ENCODE data around the gene SH3GL1.

Gene SH3GL1

DNA sequence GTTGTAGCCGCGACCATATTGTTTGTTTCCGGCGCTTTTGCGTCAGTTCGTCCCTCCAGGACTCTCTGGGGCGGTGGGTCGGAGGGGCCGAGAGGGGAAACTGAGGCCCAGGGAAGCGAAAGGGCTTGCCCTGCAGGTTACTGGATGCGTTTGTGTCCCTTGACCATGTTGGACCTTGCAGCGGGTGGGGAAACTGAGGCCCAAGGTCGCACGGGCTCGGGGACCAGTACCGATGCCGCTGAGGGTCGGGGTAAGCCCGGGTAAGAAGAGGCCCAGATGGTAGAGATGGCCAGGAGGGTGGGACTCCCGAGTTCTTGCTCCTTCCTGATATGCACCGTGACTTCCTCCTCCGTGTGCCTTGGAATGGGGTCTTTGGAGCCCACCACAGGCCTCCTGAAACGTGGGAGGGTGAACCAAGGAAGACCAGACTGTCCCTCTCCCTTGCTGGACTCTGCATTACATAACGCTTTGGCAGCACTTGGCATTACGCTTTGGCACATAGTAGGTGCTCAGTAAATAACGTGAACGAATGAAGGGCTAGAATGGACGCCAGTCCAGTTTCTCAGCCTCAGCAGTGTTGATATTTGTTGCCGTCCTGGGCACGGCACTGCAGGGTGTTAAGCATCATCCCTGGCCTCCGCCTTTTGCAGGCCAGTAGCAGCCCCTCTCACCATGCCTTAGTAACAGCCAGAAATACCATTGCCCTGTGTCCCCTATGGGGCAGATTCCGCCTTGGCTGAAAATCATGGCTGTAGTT, 2.8 kb upstream of the SH3GL1 start:
- H3K4me3 ChIP-seq (ENCODE audit: low read depth, low read length), result peak overlapping the region; percentile 90
- no peak for DNase-seq (ENCODE audit: low read depth)

DNA sequence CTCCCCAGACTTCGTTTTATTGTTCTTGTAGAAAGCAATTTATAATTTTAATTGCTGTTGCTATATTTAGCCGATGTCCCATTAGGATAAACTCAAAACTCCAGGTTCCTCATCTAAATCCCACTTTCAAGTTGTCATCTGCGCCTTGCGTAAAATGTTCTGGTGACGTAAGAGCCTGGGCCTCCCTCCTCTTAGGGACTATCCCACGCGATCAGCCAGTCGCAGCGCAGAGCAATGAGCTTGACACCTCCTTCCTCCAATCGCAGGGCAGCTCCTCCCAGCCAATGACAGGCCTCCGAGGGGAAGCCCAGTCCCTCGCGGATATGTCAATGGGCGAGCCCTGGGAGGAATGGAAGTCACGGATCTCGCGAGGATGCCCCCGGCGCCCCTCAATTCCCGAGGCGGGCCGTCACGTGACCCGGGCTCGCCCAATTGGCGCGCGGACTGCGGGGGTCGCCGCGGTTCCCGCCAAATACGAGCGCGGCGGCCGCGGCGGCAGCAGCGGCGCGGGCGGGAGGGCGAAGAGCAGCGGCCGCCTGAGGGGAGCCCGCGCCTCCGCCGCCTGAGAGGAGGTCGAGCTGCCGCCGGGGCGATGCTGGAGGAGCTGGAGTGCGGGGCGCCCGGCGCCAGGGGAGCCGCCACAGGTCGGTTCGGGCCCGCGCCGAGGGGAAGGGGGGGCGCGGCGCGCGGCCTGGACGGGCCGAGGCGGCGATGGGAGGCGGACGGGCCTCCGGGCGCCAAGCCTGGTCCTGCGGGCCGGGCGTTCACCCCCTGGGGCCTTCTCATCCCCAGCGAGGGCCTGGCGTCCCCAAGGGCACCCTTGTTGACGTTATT, 2.0 kb upstream of the SH3GL1 start, which contains the start of gene CHAF1A:
Gene CHAF1A (plus strand): TSS at position 470 of the 834 bp plus-strand sequence. CDS start 123 bp downstream, at position 593.
- peak; percentile 100 for DNase-seq (ENCODE audit: low read depth)

DNA sequence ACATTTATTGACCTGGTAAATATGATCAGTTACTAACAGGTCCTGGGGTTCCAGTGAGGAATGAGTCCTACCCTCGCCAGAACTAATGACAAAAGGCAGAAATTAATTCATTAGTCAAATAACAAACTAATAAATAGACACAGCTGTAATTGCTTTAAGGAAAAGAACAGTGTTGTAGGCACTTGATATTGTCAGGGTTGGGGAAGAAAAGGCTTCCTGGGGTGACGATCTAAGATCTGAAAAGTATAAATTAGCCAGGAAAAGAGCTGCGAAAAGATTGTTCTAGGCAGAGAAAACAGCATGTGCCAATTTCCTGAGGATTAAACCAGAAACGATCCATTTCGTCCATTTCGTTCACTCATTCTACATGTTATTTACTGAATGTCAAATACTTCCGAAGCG, 1.4 kb upstream of the SH3GL1 start:
- H3K4me3 ChIP-seq (ENCODE audit: low read depth, low read length), result peak overlapping the region; percentile 47
- DNase-seq (ENCODE audit: low read depth), result no peak

More for the DNA sequence above, 2.0 kb upstream of the SH3GL1 start, which contains the start of gene CHAF1A:
- peak within 1 kb of the TSS; percentile 90 for H3K4me3 ChIP-seq (ENCODE audit: low read depth, low read length)

DNA sequence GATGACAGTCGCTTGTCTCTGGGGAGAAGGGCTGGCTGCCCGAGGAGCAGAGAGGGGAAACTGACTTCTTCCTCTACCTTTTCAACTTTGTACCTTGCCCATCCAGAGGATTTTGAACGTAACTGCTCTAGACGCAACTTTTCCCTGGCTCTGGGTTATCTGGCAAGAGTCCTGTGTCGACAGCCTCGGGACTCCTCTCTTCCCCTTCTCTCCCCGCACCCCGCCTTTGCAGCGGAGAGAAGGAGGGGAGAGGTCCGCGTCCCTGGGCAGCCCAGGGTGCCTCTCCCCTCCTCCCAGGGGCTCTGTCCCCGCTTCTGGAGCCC, 574 bp downstream of the SH3GL1 start:
- H3K4me3 ChIP-seq (ENCODE audit: low read depth, low read length), result peak overlapping the region; percentile 97
- no peak for DNase-seq (ENCODE audit: low read depth)

DNA sequence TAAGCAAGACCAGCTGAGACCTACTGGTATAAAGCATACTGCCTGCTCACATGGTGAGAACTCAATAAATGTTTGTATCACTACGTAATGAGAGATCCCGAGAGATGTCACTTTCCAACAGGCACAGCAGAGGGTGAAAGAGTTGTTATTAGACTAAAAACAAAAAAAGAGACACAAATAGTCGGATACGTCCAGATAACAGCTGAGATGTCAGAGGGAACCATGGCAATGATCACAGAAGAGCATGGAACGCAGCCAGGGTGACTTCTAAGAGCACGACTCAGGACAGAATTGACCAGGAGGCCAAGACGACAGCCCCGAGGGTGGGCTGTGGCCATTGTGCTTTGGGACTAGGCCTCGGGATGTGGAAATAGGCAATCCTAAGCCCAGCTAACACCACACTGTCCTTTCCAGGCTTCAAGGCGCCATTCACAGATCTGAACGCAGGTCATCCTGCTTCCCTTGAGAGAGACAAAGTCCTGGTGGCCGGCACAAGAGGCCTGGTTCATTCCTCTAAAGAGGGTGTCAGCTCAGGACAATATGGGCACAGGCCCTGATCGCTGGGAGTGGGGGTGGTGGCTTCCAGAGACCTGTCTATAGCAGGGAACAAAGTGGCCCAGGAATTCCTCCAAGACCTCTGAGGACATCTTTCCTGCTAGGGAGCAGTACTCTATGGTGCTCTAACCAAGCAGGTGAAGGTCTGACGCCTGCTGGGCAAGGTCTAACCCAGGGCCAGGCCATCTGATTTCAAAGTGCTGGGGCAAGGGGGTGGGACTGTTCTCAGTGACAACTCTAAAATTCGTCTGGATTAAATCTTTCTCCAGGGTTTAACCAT, 3.2 kb downstream of the SH3GL1 start:
- H3K4me3 ChIP-seq (ENCODE audit: low read depth, low read length), result no peak overlapping the region
- no peak for DNase-seq (ENCODE audit: low read depth)

DNA sequence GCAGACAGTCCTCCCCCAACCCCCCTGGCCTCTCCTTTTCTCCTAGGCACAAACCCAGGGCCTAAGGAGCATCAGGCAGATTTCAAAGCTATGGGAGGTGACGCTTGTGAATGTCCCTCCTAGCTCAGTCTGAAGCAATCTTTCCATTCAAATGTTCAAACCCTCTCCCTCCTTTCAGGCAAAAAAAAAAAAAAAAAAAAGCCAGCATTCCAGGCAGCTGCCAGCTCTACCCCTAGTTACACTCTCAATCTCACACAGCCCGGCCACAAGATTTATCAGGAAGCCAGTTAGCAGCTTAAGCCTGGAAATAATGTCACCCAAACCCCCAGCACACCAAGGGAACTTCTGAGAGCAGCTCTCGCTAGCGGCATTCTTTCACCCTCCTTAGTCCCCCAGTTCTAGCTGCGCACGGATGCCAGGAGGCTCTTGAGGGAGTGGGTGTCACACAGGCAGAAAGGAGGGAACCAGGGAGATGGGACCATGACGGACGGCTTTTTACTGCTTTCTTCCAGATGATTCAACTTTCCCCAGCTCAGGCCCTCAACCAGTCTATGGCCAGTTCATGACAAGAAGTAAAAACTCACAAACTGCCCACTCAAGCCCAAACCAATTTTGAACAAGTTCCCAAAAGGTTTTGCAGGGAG, 6.3 kb downstream of the SH3GL1 start:
- H3K4me3 ChIP-seq (ENCODE audit: low read depth, low read length), result no peak overlapping the region
- no peak for DNase-seq (ENCODE audit: low read depth)

DNA sequence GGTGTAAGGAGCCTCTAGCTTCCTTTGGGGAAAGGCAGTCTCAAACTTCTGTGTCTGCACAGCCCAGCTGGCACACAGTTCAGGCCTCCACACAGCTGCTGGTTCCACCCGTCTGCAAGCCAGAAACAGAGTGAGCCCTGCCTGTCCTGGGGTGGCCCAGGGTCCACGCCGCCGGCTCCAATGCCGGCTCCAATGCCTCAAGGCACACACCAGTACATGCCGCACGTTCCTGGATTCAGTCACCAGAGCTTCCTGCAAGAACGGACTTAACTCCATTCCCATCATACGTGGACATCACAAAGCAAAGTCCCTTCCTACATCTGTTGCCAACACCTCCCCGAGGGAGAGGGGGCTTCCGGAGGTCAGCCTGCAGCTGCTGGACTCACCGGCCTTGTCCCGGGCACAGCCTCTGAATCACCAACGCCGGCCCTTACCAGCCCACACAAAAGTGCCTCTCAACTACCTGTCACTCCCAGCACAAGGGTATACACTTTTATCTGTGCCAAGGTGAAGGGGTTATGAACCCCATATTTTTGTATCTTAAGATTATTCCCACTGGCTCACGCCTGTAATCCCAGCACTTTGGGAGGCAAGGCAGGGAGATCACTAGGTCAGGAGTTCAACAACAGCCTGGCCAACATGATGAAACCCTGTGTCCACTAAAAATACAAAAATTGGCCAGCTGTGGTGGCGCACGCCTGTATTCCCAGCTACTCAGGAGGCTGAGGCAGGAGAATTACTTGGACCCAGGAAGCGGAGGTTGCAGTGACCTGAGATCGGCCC, 8.5 kb downstream of the SH3GL1 start:
- H3K4me3 ChIP-seq (ENCODE audit: low read depth, low read length), result no peak overlapping the region
- peak; percentile 75 for DNase-seq (ENCODE audit: low read depth)

DNA sequence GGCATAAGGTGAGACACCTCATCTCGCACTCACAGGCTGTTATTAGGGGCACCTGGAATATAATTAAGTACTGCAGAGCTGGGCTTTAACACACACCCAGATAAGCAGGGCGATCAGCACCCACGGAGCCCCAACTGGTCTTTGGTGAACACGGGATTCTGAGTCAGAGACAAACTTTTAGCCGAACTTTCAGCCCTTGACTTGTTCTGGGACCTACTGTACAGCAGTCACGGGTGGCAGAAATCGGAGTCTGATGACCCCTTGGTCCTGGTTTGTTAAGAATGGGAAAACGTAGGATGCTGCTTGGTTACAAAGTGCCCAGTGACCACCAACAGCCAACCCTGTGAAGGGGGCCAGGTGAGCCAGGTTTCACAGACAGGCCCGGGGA, 9.0 kb downstream of the SH3GL1 start:
- H3K4me3 ChIP-seq (ENCODE audit: low read depth, low read length), result no peak overlapping the region

DNA sequence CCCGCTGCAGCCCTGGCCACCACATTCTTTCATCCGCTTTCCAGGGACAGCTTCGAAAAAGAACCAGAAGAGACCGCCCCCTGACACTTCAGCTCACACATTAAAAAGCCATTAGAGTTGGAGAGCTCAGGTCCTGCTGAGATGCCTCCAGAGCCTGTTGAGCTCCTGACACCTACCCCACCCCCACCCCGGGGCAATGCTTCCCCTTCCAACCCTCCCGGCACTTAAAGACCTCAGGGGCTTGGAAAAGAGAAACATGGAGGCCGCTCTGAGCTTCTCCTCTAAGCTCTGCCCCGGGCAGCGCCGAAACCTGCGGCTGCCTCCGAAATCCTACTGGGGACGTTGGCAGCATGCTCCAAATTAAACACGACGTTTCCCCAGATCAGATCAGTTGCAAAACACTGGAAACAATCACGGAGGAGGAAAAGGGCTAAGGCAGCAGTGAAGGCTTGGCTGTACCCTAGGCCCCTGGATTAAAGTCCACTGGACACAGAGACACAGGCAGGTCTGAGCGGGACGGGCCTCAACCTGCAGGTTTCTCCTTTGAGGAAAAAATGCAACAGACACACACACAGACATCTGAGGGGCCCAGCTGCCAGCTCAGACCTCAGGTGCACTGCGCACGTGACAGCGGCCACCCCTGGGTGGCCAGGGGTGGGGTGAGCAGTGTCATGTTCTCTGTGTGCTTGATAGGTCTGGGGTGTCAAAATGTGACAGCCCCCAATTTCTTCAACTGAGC, 9.6 kb downstream of the SH3GL1 start:
- DNase-seq (ENCODE audit: low read depth), result no peak
- no peak overlapping the region for H3K4me3 ChIP-seq (ENCODE audit: low read depth, low read length)

More for the DNA sequence above, 9.0 kb downstream of the SH3GL1 start:
- no peak for DNase-seq (ENCODE audit: low read depth)

DNA sequence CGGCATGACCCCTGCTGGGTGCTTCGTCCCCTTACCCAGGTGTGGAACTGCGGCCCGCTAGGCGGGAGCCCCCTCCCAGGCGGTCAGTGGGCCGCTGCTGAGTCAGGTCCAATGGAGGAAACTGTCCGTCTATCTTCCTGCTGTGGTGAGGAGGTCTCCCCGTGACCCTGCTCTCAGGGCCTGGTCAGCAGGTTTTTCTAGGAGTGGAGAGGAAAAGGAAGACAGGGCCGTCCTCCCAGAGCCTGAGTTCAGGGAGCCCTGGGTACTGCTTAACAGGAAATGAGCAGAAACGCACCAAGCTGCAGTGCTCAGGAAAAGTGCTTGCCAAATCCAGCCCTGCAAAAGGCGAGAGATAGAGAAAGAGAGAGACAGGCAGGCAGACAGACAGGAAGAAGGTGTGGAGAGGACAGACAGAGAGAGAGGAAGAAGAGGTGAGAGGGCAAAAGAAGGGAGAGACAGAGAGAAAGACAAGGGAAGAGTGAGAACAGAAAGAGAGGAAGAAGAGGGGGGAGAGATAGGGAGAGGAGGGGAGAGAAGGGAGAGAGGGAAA, 10.3 kb downstream of the SH3GL1 start:
- no peak overlapping the region for H3K4me3 ChIP-seq (ENCODE audit: low read depth, low read length)
- DNase-seq (ENCODE audit: low read depth), result no peak

DNA sequence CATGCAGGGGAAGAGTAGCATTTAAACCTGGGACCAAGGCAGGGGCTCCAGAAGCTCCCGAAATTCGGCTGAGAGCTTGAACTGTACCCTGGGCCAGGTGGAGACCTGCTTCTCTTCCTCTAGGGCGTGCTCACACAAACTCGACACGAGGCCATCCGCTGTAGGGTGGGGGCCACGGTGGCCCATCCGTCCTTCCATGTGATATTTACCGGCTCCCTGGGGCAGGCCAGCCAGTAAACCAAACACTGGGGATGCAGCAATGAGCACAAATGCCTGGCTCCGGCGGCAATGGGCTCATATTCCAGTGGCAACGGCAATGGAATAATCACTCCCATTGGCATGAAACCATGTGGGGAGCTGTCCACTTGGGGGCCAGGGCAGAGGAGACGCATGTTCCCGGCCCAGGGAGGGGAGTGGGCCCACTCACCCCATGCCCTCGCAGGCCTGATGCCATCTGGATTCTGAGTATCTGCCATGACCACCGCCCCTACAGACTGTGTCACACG, 10.8 kb downstream of the SH3GL1 start:
- H3K4me3 ChIP-seq (ENCODE audit: low read depth, low read length), result no peak overlapping the region
- no peak for DNase-seq (ENCODE audit: low read depth)

DNA sequence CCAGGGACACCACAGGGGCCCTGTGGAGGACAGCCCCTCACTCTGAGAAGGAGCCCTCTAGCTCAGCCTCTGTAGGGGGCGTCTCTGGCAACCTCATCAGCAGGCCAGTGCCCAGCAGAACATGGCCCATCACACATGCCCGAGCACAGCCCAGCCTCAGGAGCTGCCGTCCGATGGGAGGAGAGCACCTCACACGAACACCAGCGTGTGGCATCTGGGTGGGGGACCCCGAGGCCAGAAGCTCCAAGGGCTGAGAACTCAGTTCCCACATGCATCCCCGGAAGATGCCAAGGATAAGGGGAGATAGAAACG, 11.3 kb downstream of the SH3GL1 start:
- H3K4me3 ChIP-seq (ENCODE audit: low read depth, low read length), result no peak overlapping the region
- no peak for DNase-seq (ENCODE audit: low read depth)

DNA sequence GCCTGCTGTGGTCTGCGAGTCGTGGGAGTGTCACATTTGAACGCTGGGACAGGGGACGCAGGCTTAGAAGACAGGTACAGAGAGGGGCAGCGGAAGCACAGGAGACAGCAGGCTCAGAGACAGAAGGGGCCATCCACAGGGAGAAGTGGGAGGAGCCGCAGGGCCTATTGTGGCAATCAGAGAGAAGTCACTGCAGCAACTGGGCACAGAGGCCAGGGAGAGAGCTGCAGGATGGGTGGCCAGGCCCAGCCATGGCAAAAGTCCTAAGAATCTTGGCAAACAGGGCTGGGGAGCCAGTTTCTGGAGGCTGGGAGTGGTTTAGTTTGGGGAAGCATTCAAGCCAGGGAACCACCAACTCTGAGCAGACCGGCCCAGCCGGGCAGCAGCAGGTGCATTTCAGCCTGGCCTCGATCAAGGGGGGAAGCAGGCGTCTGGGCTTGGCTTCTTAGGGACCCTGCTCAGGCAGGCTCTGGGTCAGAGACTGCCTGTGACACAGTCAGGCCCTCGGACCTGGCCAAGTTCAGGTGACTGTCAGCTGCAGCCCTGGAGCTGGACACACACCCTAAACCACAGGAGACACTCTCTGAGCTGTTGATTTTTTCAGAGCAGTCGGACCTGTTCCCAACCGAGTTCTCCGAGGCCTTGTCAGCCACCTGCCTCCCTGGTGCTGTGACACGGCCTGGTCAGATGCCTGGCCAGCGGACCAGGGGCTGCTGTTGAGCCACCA, 11.8 kb downstream of the SH3GL1 start:
- no peak for DNase-seq (ENCODE audit: low read depth)
- H3K4me3 ChIP-seq (ENCODE audit: low read depth, low read length), result no peak overlapping the region

DNA sequence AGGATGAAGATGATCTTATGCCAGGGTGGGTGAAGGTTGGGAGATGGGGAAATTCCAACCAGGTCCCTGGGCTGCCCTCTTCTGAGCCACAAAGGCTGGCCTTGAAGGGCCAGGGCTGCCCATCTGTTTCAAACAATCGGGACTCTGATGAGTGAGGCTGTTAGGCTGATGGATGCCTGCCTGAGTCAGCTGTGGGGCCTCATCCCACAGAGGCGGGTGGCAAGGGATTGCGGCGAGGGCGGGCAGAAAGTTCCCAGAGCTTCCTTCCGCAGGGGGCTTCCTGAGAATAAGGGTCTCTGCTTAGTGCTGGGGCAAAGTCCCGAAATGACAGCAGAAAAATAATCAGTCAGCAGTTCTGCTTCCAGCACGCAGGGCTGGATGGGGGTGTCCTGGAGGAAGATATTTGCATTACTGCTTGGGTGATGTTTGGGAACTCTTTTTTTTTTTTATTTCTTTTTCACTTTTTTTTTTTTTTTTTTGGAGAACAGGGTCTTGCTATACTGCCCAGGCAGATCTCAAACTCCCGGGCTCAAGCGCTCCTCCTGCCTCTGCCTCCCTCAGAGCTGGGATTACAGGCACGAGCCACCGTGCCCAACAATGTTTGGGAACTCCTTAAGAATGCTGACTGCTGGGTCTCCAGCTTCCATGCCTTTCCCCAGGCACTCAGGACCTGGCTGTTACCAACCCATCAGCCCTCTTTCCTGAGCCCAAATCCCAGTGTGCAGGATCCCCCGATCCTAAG, 14.1 kb downstream of the SH3GL1 start:
- H3K4me3 ChIP-seq (ENCODE audit: low read depth, low read length), result no peak overlapping the region
- no peak for DNase-seq (ENCODE audit: low read depth)

DNA sequence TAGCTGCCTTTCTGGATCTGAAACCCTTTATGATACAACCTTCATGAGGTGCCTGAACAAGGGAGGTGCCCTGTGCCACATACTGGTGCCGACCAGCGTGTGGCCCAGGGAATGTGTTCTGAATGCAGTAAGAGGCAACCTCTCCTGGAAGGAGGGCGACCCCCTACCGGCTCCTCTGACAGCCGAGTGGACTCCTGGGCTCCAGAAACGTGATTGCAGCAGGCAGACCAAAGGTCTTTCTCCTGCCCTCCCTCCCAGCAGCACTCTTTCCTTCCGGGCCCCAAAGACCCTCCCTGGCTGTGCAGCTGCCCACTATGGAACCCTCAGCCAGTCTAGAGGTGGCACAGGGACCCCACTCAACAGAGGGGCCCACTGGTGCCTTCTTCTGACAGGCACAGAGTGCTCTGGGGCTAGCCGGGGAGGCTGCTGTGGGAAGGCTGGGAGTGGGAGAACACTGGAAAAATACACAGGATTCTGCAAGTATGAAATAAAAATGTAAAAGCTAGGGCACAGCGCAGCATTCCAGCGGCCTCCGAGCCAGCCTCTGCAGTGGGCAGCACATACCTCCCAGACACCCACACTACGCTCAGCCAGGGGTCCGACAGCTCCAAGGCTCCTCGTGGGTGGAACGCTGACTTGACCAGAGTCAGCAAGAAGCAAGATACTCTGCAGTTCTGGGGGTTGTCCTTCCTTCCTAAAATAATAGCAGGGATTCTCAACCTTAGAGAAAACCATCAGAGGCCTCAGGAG, 14.9 kb downstream of the SH3GL1 start:
- no peak for DNase-seq (ENCODE audit: low read depth)

DNA sequence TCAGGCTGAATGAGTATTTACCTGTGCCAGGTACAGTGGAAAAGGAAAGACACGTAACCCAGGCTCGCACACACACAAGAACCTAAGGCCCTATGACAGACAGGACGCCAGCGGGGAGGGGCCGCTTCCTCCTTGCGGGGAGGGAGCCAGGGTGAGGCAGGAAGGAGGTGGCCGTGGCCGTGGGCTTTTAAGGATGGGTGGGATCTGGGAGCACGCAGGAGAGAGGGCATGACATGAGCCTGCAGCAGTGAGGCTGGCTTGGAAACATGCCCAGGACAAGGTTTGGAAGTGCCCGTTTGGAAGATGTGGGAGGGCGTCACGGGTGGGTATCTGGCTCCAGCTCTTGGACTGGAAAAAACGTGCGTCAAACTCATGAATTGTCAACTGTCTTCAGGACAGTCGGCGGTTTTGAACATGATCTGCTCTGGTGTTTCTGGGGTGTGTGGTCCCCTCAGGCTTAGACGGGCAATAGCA, 20.1 kb downstream of the SH3GL1 start:
- no peak for DNase-seq (ENCODE audit: low read depth)
- no peak overlapping the region for H3K4me3 ChIP-seq (ENCODE audit: low read depth, low read length)

More for the DNA sequence above, 14.9 kb downstream of the SH3GL1 start:
- no peak overlapping the region for H3K4me3 ChIP-seq (ENCODE audit: low read depth, low read length)
